IPS-NIHi11 (cell line): Measurements from ENCODE around the gene TNK1.
"Not testable (repeated sequence)": the region's sequence is repeated elsewhere in the genome, so short reads cannot be mapped to it uniquely, and the experiment has no call there.

Experiments
- DNase-seq: peaks from one replicate; pipeline ENCODE4 v3.0.0; 2012; ENCODE audit warnings: mixed read lengths, low spot score

TNK1 gene

DNA sequence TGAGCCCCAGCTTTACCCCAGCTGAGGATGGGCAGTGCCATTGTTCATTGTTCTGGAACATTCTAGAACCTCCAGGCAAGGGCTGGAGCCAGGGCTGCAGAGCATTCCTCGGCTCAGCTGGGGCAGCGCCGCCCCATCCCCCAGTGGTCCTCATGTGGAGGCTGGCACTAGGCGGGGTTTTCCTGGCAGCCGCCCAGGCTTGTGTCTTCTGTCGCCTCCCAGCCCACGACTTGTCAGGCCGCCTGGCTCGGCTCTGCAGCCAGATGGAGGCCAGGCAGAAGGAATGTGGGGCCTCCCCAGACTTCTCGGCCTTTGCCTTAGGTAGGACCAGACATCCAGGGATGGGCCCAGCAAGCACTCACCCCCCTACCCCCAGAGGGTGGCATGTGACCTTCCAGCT, 25.8 kb upstream of the TNK1 start, which contains the start of gene TMEM95:
TMEM95 (plus strand) TSS at position 104 of the 400 bp plus-strand sequence; CDS start at position 153, 49 bp downstream.
- DNase-seq = no peak

DNA sequence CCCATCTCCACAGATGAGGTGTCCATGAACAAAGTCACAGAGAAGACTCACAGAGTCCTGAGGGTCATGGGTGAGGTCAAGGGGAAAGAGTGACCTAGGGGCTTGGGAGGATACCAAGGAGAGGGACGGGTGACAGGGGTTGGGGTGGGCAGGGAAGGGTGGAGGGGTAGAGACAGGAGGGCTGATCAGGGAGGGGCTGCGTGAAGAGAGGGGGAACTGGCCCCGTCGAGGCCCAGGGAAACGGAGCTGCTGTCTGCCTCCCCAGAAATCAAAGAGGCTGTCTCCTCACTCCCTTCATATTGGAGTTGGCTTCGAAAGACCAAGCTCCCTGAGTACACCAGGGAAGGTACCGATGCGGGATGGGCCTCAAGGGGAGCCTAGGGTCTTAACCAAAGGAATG, 25.3 kb upstream of the TNK1 start:
- no peak for DNase-seq

DNA sequence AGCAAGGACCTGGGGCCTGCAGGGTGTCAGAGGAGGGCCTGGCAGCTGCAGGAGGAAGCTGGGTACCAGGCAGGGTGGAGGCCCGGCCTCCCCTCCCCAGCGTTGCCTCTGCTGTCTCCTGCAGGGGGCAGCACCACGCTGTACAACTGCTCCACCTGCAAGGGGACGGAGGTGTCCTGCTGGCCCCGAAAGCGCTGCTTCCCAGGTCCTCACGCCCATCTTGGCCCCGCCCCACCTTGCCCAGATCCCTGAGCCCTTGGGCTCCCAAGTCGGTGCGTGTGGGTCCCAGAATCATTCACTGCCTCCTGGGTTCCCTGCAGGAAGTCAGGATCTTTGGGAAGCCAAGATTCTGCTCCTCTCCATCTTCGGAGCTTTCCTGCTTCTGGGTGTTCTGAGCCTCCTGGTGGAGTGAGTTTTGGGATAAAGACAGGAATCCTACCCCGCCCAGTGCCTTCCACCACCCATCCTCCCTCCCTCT, 24.8 kb upstream of the TNK1 start:
- peak; percentile 88 for DNase-seq

DNA sequence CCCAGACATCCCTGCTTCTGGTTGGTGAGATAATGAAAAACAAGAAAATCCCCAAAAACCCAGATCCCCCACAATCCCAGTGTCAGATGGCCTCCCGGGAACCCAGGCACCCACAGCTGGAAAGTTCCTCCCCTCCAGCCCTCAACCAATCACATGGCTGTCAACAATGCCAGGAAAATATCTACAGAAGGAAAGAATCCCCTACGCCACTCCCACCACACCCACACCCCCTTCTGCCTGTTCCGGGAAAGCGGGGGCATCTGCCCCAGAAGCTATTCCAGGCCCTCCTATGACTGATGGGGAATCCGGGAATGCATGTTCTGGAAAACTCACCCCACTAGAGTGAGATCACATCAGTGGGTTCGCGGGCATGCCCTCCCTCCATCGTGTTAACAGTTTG, 24.1 kb upstream of the TNK1 start:
- no peak for DNase-seq

DNA sequence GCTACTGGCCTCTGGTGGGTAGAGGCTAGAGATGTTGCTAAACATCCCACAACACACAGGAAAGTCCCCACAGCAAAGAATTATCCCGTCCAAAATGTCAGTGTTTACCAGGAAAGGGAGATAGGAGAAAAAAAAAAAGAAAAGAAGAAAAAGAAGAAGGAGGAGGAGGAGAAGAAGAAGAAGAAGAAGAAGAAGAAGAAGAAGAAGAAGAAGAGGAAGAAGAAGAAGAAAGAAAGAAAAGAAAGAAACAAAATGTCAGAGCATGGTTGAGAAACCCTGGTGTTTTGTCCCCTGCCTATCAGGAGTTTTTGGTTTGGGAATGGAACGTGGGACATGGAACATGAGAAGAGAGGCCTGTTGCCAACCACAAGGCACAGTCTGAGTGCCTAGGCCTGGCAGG, 23.5 kb upstream of the TNK1 start:
- no peak for DNase-seq

DNA sequence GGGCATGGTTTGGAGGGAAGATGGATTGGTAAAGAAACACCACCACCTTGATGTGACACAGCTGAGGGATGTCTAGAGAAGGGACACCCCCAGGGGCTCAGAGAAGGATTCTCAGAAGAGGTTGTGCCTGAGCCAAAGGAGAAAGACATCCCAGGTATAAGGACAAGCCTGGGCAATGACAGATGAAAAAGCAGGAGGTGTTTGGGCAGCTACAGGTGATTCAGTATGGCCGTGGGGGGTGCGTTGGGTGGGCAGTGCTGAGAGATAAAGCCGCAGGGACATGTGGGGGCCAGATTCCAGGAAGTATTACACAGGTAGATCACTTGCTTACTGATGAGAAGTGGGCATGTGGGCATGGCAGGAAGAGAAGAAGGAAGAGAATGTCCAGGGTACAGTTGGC, 19.0 kb upstream of the TNK1 start:
- DNase-seq = no peak

DNA sequence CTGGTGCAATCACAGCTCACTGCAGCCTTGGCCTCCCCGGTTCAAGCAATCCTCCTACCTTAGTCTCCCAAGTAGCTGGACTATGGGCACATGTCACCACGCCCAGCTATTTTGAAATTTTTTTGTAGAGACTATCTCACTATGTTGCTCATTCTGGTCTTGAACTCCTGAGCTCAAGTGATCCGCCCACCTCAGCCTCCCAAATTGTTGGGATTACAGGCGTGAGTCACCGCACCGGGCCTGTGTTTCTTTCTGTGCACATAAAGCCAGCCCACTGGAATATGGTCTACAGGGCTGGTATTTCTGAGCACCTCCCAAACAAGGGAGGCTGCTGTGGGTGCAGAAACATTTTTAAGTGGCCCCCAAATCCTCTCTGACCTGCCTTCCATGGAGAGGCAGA, 17.6 kb upstream of the TNK1 start:
- DNase-seq = no peak

DNA sequence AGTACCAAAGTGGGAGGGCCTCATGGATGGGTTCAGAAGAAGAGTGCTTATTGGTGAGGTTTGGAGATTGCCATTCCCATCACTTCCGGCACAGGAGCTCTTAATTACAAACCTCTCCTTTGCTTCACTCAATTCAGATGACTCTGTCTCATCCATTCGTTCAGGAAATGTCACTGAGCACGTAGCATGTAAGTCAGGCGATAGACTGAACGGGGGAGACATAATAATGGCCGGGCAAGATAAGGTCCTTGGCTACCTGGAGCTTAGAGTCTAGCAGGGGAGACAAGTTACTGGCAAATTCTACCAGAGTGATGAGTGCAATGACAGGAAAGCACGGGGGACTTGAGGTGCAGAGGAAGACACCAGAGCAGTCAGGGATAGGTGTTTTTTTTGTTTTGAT, 14.9 kb upstream of the TNK1 start:
- not testable (repeated sequence) for DNase-seq

DNA sequence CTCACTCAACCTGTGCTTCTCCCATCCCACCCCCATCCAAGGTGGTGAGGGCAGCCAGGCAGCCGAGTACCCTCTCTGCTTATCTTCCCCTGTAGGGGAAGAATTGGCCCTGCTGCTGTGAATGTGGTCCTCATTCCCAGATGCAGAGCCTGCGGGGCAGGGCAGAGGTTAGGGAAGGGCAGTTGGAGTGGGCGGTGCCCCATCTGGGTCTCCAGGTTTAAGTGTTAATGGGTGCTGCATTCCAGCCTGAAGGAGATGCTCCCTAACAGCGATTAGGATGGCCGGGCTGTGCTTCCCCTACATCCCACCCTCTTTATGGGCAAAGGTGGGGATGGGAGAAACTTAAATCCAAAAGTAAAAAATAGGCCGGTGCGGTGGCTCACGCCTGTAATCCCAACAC, 13.8 kb upstream of the TNK1 start:
- DNase-seq = no peak

DNA sequence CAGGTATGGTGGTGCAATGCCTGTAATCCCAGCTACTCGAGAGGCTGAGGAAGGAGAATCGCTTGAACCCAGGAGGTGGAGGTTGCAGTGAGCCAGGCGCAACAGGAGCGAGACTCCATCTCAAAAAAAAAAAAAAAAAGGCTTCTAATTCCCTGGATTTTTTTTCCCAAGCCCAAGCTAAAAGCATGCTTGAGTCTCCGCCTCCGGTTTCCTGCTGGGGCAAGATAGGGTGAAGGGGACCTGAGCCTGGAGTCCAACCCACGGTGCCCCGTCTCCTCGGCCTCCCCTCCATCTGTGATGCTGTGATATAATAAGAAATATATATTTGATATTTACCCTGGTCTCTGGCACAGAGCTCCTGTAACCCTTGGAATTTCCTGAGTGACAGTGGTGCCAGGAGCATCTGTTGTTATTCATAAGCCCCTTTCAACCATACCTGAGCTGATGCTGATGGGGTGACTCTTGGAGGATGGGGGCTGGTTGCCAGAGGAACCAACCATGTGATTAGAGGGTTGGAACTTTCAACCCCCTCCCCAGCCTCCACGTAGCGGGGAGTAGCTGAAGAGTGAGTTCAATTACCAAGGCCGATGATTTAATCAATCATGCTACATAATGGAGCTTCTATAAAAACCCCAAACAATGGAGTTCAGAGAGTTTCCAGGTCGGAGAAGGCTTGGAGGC, 12.8 kb upstream of the TNK1 start:
- no peak for DNase-seq

DNA sequence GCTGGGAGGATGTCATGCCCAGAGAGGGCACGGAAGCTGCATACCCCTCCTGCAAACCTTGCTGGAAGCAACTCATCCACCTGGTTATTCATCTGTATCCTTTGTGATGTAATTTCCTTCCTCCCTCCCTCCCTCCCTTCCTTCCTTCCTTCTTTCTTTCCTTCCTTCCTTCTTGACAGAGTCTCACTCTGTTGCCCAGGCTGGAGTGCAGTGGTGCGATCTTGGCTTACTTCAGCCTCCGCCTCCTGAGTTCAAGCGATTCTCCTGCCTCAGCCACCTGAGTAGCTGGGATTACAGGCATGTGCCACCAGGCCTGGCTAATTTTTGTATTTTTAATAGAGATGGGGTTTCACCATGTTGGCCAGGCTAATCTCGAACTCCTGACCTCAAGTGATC, 12.3 kb upstream of the TNK1 start:
- not testable (repeated sequence) for DNase-seq

DNA sequence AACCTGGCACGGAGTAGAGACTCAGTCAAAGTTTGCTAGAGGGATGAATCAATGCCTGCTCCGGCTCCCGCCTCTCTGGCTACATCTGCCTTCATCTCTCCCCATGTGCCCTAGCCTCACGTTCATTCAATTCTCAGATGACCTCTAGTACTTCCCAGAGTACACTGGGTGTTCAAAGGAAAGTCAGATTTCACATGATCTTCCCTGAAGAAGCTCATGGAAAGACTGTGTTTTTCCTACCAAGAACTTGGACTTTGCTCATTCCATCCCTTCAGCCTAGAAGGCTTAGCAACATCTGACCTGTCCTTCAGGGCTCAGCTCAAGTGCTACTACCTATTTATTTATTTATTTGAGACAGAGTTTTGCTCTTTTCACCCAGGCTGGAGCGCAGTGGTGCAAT, 11.1 kb upstream of the TNK1 start:
- no peak for DNase-seq

DNA sequence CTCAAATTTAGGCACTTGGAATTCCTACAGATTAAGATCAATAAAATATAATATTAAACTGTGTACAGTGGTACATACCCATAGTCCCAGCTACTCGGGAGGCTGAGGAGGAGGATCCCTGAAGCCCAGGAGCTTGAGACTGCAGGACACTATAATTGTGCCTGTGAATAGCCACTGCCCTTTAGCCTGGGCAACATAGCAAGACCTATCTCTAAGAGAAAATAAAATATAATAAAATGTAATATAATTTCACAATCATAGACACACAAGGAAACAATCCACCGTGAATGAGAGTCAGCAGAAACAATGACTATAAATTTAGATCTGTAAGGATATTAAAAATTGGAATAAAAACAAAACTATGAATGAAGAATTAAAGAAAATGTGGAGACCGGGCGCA, 10.0 kb upstream of the TNK1 start:
- no peak for DNase-seq

DNA sequence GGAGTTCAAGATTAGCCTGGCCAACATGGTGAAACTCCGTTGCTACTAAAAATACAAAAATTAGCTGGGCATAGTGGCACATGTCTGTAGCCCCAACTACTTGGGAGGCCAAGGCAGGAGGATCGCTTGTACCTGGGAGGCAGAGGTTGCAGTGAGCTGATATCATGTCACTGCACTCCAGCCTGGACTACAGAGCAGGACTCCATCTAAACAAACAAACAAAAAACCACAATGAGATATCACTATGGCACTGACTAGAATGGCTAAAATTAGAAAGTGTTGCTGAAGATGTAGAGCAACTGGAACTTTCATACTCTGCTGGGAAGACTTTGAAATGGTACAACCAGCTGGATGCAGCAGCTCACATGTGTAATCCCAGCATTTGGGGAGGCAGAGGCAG, 6.5 kb upstream of the TNK1 start:
- DNase-seq = no peak

DNA sequence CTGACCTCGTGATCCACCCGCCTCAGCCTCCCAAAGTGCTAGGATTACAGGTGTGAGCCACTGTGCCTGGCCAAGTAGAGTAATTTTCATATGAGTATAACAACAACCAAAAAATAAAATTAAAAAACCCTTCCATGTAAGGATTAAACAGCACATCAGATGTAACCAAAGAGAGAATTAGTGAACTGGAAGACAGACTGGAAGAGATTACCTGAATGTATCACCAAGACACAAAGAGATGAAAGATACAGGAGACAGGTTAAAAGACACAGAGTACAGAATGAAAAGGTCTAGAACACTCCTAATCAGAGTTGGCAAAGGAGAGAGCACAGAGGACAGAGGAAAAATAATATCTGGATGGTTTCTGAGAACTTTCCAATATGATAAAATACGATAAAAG, 1.8 kb upstream of the TNK1 start:
- no peak for DNase-seq

DNA sequence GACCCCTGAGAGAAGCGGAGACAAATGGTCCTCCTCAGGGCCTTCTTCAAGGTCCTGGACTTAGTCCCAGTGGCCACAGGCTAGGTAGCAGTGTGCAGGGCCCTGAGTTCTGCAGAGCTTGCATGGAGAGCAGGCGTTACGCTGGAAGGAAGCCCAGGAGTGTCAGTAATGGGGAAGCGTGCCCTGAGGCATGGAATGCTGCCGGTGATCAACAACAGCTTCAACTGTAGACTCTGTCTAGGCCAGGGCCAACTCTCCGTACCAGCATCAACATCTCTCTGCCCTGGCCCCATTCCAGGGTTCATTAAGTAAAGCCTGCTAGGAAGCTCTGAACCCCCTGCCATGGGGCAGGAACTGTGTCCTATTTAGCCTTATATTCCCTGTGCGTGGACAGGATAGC, 568 bp upstream of the TNK1 start:
- DNase-seq = no peak

DNA sequence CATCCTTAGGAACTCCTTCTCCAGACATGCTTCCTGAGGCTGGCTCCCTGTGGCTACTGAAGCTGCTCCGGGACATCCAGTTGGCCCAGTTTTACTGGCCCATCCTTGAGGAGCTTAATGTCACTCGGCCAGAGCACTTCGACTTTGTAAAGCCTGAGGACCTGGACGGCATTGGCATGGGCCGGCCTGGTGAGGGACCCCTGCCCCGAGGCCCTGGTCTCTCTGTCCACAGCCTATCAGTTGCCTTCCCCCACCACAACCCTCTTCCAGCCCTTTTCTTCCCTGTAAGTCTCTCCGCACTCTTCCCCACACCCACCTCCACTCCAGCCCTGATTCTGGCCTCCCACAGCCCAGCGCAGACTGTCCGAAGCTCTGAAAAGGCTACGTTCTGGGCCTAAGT, 2.0 kb downstream of the TNK1 start:
- no peak for DNase-seq

DNA sequence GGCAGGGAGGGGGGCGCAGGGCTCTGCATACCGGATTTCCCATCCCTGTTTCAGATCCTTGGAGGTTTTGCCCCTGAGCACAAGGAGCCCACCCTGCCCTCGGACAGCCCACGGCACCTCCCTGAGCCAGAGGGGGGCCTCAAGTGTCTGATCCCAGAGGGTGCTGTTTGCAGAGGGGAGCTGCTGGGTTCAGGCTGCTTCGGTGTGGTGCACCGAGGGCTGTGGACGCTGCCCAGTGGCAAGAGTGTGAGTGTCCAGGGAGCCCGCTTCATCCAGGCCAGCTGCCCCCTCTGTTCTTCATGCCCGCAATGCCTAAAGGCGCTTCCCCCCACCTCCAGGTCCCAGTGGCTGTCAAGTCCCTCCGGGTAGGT, 2.5 kb downstream of the TNK1 start:
- DNase-seq = no peak

DNA sequence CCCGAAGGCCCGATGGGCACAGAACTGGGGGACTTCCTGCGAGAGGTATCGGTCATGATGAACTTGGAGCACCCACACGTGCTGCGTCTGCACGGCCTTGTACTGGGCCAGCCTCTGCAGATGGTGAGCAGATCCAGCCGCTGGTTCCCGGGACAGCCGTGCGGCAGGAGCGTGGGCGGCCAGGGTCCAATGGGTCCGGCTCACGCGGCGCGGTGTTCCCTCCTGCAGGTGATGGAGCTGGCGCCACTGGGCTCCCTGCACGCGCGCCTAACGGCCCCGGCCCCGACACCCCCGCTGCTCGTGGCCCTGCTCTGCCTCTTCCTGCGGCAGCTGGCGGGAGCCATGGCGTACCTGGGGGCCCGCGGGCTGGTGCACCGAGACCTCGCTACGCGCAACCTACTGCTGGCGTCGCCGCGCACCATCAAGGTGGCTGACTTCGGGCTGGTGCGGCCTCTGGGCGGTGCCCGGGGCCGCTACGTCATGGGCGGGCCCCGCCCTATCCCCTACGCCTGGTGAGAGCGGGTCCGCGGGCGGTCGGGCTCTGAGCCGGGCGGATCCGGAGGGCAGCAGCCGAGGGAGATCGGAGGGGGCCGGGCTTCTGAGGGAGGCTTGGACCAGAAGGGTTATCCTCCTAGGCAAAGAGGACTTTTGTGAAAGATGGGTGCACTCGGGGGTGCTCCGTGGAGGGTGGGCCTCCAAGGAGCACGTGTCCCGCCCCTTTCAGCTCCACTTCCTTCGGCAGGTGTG, 3.0 kb downstream of the TNK1 start:
- peak; percentile 97 for DNase-seq

DNA sequence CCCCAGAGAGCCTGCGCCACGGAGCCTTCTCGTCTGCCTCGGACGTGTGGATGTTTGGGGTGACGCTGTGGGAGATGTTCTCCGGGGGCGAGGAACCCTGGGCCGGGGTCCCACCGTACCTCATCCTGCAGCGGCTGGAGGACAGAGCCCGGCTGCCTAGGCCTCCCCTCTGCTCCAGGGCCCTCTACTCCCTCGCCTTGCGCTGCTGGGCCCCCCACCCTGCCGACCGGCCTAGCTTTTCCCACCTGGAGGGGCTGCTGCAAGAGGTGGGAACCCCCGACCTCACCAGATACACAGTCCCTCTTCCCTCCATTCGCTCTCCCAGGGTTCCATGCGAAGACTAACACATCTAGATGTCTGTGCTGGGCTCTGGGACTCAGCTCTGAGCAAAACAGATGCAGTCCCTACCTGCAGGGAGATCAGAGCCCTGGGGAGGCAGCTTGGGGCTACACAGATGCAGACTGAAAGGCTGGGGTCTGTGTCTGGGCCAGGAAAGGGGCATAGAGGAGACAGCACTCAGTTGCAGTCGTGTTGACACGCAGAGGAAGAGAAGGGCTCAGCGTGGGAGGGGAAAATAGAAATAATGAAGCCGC, 3.7 kb downstream of the TNK1 start:
- DNase-seq = no peak

DNA sequence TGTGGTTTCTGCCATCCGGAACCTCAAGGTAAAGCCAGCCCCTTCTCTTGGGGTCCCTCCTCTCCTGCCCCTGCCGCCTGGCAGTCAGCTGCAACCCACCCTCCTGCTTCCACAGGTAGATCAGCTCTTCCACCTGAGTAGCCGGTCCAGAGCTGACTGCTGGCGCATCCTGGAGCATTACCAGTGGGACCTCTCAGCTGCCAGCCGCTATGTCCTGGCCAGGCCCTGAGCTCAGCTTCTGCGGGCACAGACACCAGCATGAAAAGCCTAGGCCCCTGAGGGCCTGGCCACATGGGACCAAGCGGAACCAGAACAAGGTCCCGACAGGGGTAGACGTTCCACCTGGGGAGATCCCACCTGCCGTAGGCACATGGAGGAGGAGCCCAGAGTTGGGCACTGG, 8.0 kb downstream of the TNK1 start:
- no peak for DNase-seq

DNA sequence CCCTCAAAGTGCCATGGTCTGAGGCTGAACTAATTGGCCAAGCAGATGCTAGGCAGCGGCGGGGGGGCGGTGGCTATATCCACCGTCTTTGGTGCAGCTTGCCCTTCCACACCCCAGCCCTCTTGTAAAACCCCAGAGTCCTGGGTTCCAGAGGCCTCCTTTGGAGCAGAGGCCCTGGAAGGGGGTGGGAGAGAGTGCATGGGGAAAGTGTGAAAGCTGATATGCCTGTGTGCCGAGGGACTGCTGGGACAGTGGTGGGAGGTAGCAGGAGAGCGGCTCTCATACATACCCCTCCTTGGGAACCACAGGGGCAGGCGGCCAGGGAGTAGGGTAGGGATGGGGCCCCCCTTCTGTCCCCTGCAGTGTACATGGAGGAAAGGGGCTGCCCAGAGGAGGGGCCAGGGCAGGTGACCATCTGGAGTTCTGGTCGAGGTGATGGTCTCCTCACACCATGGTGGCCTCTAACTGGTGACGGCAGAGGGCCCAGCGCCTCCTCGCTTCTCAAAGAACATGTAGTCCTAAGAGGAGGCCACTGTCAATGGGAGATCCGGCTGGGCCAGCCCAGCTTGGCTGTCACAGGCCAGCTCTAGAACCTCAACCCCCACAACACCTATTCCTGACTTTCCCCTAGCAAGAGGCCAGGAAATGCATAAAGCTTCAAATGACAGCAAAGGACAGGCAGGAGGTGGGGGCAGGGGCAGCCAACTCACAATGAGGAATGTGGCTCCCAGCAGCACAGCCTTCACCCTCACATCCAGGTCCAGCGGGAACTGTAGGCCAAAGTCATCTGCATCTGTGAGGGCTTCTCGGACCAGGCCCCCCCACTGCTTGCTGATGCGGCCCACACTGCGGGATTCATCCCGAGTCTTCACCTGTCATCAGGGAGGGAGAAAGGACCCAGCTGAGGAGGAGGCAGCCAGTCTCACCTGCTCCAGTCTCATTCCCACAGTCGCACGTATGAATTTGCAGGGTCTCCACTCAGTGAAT, 9.3 kb downstream of the TNK1 start:
- DNase-seq = no peak
